Stimulated activated CD8-positive, alpha-beta memory T cell treated with anti-CD3 and anti-CD28 coated beads, Interleukin-7, amount 100 ng/mL, for 1 hour (primary cell): ENCODE results near the gene ST8SIA5.

Experiments
- DNase-seq, 2 donors: peaks; one replicate each; pipeline ENCODE4 v3.0.0-alpha.2; 2020; ENCODE audit warnings: low read depth in 2 of 2

The ST8SIA5 gene

DNA sequence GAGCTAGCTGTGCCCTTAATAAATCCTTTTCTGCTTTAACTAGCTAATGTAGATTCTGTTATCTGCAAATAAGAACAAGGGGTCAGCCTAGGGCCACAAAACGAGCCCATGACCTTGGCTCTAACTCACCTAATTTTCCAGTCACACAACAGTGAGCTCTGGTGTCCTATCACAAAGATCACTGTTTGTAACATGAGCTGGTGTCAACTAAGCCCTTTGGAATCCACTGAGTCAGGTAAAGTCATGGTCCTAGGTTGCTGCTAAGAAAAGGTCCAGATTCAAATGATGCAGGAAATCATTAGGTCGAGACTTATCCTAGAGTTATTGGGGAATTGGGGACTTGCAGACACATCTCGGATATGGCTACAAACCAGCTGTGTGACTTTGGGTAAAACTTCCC, 49.9 kb downstream of the ST8SIA5 start:
- no peak for DNase-seq

DNA sequence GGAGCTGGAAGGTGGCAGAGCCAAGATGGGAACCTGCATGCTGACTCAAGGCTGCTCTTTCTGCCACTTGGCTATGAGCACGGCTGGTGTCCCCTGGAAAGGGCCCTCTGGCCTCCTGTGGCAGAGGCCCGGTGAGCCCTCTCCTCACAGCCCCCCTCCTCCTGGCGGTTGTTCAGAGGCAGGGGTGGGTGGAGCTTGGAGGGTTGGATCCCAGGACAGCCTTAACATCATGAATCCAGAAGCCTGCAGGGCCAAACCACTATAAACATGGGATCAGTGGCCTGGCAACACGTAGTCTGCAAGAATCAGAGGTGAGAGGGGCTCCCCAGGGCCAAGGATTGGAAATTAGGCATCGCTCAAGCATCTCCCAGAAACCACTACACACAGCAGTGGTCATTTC, 51.3 kb downstream of the ST8SIA5 start:
- DNase-seq: no peak

GRCh38 chr18:46704816-46705215, 52.0 kb downstream of the ST8SIA5 start:
- no peak for DNase-seq

DNA sequence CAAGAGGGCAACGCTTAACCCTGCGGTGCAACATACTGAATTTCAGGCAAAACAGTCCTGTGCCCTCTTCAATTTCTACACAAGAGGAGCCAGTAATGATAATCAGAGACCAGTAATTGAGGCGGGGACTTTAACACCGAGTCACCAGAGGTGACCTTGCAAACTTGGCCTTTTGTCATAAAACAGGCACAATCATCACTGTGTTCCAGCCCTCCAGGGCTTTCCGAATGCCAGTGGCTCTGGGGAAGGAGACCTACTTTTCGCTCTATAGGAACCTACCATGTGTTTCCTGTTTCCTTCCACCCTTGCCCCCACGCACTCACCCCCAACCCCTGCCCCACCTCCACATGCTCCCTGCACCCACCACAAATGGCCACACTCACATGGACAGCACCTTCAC, 52.7 kb downstream of the ST8SIA5 start:
- no peak for DNase-seq

- no peak for DNase-seq
Observed at GRCh38 chr18:46702471-46702870, 54.4 kb downstream of the ST8SIA5 start.

- DNase-seq: no peak
Observed at GRCh38 chr18:46700066-46700824, 56.6 kb downstream of the ST8SIA5 start.

DNA sequence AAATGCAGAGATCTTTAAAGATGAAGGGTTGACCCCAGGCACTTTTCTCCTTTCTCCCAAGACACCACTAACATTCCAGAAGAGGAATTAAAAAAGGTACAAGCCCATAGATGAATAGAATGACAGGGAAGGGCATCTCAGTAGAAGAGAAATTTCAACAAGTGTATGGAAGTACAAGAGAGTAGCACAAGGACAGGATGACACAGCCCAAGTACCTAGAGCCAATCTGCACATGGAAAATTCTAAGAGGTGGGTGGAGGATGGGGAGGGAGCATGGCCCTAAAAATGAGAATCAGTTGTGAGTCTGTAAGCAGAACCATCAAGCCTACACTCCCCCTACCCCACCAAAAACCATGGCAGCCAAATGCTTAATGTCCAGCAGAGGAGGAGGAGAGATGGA, 60.2 kb downstream of the ST8SIA5 start:
- no peak for DNase-seq

DNA sequence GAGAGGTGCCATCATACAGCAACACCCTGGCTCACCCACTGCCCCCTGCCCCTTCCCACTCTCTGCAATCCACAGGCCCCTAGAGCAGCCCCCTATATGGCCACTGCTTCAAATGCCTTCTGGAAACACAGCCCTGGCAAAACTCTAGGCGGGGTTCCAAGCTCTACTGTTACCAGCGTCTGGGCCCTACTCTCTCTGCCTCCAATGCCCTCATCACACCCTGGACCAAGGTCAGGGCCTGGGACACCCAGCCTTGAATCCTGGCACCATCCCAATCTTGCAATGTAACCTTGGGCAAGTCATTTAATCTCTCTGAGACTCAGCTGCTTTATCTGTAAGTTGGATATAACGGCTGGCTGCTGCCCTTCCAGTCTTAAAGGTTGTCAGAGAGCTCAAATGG, 60.6 kb downstream of the ST8SIA5 start:
- no peak for DNase-seq

GRCh38 chr18:46693996-46694395, 62.9 kb downstream of the ST8SIA5 start:
- DNase-seq: no peak

DNA sequence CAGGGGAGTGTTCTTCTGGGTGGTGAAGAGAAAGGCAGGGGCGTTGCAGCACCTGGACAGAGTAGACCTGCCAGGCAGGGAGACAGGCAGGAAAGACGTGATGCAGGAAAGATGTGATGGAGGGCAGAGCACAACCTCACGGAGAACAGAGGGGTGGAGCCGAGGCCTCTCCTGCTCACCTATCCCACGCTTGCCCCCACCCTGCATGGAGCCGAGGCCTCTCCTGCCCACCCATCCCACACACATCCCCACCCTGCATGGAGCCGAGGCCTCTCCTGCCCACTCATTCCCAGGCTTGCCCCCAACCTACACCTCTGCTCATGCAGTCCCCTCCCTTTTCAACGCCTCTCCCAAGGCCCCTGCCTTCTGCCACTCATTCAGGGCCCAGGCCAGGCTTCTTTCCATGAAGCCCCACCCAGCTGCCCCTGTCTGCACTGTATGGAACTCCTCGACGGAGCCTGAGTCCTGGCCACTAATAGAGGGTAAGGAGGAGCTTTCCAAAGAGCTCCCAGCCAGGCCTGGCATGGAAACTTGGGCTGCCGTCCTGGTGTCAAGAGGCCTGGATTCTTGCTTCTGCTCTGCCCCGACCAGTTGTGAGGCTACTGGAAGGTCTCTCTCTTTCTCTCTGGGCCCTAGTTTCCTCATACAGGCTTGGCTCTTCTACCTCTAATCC, 67.9 kb downstream of the ST8SIA5 start:
- DNase-seq: no peak

- DNase-seq: no peak
Observed at GRCh38 chr18:46686186-46686585, 70.7 kb downstream of the ST8SIA5 start.

- DNase-seq: no peak
Observed at GRCh38 chr18:46683252-46683651, 73.6 kb downstream of the ST8SIA5 start.

DNA sequence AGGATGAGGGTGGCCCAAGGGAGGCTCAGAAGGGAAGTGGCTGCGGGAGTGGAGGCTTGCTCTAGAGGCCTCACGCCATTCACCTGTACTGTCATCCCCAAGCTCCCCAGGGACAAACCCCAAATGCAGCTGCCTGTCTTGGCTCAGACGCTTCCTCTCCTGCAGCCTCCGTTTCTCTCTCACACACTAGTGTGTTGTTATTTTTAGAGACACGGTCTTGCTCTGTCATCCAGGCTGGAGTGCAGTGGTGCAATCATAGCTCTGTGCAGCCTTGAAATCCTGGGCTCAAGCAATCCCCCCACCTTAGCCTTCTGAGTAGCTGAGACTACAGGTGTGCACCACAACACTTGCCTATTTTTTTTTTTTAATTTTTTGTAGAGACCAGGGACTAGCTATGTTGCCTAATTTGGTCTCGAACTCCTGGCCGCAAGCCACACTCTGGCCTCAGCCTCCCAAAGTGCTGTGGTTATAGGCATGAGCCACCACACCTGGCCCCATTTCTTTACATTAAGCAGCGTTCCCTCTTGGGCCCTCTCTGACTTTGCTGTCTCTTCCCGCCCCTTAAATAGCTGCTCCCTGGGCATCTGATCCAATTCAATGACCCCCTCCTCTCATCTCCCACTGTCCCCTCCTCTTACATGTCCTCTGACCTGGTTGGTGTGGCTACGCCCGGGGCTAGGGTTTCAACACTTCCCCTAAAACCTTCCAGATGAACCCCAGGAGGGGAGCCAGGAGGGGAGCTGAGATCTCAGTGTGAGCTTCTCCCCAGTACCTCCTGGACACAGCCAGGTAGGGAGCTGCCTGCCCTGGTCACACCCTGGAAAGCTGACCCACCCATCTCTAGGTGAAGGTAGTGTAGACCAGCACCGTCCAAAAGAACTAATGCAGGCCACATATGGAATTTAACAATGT, 75.8 kb downstream of the ST8SIA5 start:
- DNase-seq: no peak

DNA sequence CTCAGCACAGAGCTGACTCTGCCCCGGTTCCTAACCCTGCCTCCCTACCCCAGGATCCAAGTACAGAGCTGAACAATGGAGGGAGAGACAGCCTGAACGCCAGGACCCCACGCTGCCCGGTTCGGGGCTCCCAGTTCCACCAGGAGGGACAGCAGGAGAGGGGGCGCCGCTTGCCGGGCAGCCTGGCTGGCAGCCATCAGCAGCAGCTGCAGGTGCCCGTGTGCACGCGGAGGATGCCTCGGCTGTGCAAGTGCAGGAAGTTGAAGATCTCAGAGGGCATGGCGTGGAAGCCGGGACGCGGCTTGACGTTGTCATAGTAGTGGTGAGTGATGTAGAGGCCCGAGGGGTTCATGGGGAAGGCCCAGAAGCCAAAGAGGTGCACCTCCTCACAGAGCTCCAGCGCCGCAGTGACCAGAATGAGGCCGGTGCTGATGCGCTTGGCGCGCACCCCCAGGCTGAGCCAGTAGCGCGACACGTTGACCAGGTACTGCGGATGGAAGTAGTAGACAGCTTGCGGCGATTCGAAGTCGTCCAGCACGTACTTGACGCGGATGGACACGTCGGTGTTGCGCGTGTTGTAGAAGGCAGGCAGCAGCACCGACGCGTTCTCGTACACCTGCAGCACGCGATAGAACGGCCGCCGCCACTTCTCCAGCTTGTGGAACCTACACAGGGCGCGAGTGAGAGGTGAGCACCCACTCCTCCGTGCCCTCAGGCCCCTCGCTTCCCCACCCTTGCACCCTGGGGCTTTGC, 76.8 kb downstream of the ST8SIA5 start:
- no peak for DNase-seq

- DNase-seq: no peak
Observed at GRCh38 chr18:46678785-46679399, 78.0 kb downstream of the ST8SIA5 start.

DNA sequence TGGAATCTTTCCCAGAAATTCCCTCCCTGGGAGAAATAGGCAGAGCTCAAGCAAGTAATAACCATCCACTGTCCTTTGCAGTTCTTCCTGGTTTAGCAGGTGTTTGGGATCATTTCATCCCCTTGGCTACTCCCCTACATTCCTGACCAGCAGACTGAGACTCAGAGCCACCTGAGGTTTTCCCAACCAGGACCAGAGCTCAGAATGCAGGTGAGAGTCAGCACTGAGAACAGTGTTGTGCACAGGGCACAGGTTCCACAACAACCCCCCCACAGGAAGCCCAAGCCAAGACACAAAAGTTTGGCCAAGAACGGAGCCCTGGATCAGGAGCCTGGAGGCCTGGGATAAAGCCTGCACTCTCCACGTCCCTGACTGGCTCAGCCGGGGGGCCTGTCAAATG, 78.8 kb downstream of the ST8SIA5 start:
- DNase-seq: no peak

- DNase-seq: no peak
Observed at GRCh38 chr18:46677611-46678010, 79.2 kb downstream of the ST8SIA5 start.

GRCh38 chr18:46676182-46676835, 80.5 kb downstream of the ST8SIA5 start:
- no peak for DNase-seq

DNA sequence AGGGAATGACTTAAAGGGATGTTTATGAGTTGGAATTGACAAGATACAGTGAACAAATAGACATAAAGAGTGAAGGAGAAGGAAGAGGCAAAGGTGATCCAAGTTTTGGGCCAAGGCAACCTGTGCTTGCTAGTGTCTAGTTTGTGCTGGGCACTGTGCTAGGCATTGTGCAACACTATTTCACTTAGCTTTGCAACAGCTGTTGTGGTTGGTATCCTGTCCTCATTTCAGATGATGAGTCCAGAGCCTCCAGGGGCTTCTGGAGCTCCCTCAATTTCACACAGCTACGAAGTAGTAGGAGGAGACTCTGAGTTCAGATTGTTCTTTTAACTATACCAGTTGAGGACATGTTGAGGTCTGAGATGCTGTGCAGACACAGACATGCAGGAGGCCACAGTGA, 81.7 kb downstream of the ST8SIA5 start:
- no peak for DNase-seq

GRCh38 chr18:46672062-46672970, 84.5 kb downstream of the ST8SIA5 start:
- no peak for DNase-seq
